ENCODE data around the gene PTPRJ.
"Not testable (repeated sequence)": the region's sequence is repeated elsewhere in the genome, so short reads cannot be mapped to it uniquely, and the experiment has no call there.

PTPRJ gene

GRCh38 chr11:47980088-47980906 lies at the start of gene PTPRJ:
TSS of gene PTPRJ (plus strand) at chr11:47980559. CDS start at chr11:47980913, 354 bp downstream.
- DNase-seq, result no peak

DNA sequence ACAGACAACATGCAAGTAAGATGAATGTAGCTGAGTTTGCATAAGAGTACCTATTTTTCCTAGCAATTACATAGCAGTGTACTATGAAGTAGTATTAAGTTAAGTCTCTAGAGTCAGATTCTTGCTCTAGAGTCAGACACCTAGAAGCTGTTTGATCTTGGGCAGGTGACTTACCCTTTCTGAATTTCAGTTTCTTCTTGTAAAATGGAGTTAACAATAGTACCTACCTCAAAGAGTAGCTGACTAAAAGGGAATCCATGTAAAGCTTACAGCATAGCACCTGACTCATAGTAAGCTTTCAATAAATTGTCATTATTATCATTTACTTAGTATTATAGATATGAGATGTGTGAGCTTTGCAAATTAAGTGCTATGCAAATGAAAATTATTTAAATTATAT lies 47.8 kb upstream of the PTPRJ start:
- DNase-seq, result no peak

- DNase-seq, result not testable (repeated sequence)
Measured at GRCh38 chr11:47933797-47934196, 46.6 kb upstream of the PTPRJ start.

- no peak for DNase-seq
Measured at GRCh38 chr11:47938791-47939560, 41.4 kb upstream of the PTPRJ start.

- no peak for DNase-seq
Measured at GRCh38 chr11:47940904-47941649, 39.3 kb upstream of the PTPRJ start.

DNA sequence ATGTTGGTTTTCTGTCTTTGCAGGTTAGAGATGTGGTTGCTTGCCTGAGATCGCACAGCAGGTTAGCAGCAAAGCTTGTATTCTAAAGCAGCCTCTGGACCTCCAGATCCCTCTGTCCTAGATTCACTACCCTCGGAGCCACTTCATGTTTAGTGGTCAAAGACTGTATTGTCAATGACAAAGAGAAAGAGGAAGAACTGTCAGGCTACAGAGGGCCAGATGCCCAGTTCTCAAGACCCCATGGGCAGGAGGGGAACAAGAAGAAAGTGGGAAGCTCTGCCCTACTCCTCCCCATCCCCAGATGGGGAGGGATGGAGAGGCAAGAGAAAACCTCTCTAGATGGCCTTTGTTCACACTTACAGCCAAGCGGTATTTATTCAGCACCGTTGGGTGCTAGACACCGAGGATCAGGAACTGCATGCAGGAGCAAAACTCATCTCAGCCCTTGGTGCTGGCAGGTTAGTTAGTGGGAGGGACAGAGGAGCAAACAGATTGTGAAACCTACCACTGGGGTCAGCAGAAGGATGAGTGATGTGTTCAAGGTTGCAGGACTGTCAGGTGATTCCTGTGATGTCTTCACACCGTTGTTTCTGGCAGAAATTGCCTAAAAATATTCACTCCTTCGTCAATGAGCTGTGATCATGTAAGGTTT lies 38.3 kb upstream of the PTPRJ start:
- DNase-seq, result no peak

DNA sequence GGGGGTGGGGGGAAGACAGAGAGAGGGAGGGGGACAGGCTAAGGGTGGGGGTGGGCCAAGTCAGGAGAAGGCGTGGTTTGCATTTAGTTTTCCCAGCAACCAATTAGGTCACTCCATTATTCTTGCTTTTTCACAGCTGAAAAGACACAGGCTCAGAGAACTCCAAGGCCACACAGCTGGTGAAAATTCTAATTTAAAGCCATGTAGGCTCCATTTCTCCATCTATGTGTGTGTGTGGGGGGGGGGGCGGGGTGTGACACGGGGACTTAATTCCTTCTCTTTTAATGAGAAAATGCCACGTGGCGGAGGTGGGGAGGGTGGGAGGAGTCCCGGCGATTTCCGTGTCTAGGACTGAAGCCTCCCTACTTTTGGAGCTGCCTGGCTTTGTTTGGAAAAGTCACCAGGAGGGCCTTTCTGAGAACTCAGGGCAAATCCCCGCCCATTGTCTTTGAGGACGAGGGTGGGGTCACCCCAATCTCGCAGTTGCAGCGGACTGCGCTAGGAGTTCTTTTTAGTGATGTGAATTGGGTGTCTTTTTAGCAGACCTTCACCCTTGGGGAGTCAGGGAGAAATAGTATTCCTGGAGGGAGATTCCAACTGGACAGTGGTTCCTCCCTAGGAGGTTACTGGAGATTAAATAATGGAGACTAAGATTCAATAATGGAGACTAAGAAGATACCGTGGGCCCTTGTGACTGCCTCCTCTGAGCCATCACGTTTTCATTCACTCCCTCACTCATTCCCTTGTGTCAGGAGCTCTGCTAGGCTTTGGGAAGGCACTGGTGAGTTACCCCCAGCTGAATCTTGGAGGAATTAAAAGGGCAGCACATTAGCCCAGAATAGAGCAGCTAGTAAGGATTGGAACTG lies 36.4 kb upstream of the PTPRJ start:
- DNase-seq, result no peak

- DNase-seq, result no peak
Measured at GRCh38 chr11:47944632-47945031, 35.7 kb upstream of the PTPRJ start.

- DNase-seq, result no peak
Measured at GRCh38 chr11:47946682-47947559, 33.4 kb upstream of the PTPRJ start.

GRCh38 chr11:47948137-47948536 lies 32.2 kb upstream of the PTPRJ start:
- DNase-seq, result no peak

GRCh38 chr11:47949001-47949675 lies 31.2 kb upstream of the PTPRJ start:
- not testable (repeated sequence) for DNase-seq

- no peak for DNase-seq
Measured at GRCh38 chr11:47950396-47950795, 30.0 kb upstream of the PTPRJ start.

GRCh38 chr11:47951504-47951903 lies 28.9 kb upstream of the PTPRJ start:
- not testable (repeated sequence) for DNase-seq

DNA sequence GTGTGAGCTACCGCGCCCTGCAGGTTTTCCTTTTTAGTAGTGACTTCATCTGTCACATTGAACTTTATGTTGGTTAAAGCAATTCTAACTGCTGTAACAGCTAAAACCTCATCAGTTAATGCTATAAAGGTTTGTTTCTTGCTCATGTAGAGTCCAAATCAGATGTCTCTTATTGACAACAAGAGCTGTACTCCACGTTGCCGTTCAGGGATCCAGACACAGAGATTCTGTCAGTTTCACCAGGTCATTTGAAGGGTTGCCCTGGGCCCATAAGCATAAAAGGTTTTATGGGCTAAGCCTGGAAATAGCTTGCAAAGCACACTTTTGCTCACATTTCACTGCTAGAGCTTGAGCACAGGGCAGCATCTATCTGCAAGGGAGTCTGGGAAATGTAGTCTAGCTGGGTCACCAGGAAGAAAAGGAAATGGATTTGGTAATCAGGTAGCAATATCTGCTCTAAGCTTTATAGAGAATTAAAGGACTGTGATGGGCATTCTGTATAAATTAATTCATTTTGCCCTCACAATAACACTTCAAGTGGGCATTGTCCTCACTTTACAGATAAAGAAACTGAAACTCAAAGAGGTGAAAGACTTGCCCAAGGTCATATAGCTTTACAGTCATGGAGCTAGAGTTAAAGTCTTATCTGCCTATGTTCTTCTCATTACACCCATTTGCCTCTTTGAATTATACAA lies 25.2 kb upstream of the PTPRJ start:
- no peak for DNase-seq

DNA sequence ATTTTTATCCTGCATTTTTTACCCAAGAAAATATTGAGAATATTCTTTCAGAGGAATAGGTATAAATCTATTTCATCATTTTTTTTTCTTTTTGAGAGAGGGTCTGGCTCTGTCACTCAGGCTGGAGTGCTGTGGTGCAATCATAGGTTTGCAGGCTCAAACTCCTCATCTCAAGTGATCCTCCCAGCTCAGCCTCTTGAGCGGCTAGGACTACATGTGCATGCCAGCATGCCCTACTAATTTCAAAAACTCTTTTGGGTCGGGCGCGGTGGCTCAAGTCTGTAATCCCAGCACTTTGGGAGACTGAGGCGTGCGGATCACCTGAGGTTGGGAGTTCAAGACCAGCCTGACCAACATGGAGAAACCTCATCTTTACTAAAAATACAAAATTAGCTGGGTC lies 20.3 kb upstream of the PTPRJ start:
- DNase-seq, result no peak

DNA sequence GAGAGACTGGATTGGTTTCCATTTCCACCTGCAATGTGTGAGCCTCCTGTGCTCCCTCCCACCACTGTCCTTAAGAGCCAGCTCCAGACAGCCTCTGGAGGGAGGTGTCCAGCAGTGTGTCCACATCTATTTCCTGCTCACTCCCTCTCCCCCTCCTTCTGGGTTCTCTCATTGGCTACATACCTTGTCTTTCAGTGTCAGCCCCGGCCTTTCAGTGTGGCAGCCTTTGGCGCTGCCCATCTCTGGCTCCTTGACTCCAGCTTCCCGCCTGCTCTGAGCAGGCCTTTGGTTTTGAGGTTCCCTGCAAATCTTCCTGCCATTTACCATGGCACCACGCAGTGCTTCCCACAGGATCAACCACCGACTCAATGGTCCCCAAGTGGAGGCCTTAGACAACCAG lies 19.0 kb upstream of the PTPRJ start:
- no peak for DNase-seq

- DNase-seq, result no peak
Measured at GRCh38 chr11:47964546-47964945, 15.8 kb upstream of the PTPRJ start.

DNA sequence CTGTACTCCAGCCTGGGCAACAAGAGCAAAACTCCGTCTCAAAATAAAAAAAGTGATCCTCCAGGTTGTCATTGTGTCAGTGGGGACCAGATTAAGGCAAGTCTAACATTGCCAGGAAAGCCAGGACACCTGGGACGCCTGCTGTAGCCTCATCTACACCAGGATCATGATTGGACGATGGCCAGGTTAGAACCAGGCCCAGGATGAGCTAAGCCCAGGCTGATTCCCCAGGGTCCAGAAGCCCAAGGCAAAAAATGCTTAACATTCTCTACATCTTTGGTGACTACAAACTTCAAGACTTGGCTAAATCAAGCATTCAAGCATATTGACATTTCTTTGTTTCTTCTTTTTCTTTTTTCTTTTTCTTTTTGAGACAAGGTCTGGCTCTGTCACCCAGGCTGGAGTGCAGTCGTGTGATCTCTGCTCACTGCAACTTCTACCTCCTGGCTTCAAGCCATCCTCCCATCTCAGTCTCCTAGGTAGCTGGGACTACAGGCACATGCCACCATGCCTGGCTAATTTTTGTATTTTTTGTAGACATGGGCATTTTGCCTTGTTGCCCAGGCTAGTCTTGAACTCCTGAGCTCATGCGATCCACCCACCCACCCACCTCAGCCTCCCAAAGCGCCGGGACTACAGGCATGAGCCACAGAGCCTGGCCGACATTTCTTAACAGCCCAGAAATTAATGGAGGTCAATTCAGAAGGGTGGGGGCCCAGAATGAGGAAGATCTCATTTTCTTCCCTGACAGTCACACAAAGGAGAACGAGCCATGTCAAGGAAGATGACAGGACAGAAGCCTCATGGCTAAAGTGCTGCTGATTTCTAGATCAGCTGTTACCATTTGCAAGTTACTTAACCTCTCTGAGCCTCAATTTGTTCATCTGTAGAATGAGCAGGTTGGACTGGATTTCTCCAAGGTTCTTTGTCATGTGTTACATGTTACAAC lies 12.5 kb upstream of the PTPRJ start:
- no peak for DNase-seq
